HEK293T (cell line): ENCODE data around the gene SYN1.

ENCODE experiments used
- CTCF ChIA-PET: fragments of 350-600 bp; formaldehyde crosslinking; extraction: SDS; loops from one replicate; lab custom pipeline; 2021; ENCODE audit warnings: antibody characterized with exemption, inconsistent platforms; lab: Yijun Ruan, JAX
- POLR2A ChIA-PET: fragments of 350-600 bp; formaldehyde crosslinking; extraction: SDS; loops from one replicate; lab custom pipeline; 2020; ENCODE audit warnings: antibody characterized with exemption, inconsistent platforms; lab: Yijun Ruan, JAX
- DNase-seq: peaks from one replicate; pipeline ENCODE4 v3.0.0; 2012; ENCODE audit warnings: mixed read lengths; ENCODE audit errors: extremely low spot score
- ARNT ChIP-seq: fragments of 450-650 bp; IDR thresholded peaks from 2 replicates; pipeline ENCODE4 v1.6.1; 2017; ENCODE audit warnings: mild to moderate bottlenecking
- BHLHE40 ChIP-seq: fragments of 450-650 bp; IDR thresholded peaks from 2 replicates; pipeline ENCODE4 v1.6.1; 2016; ENCODE audit warnings: mild to moderate bottlenecking, moderate library complexity, borderline replicate concordance
- CTBP1 ChIP-seq: fragments of 450-650 bp; IDR thresholded peaks from 2 replicates; pipeline ENCODE4 v1.6.1; 2016; ENCODE audit warnings: borderline replicate concordance
- ELF4 ChIP-seq: fragments of 450-650 bp; IDR thresholded peaks from 2 replicates; pipeline ENCODE4 v1.6.1; 2017; ENCODE audit warnings: antibody characterized with exemption
- FOXA1 ChIP-seq: fragments of 450-650 bp; IDR thresholded peaks from 2 replicates; pipeline ENCODE4 v1.6.1; 2016; ENCODE audit warnings: mild to moderate bottlenecking
- FOXK2 ChIP-seq: fragments of 450-650 bp; IDR thresholded peaks from 2 replicates; pipeline ENCODE4 v1.6.1; 2016; ENCODE audit warnings: mild to moderate bottlenecking
- FOXM1 ChIP-seq: fragments of 450-650 bp; IDR thresholded peaks from 2 replicates; pipeline ENCODE4 v1.6.1; 2017; ENCODE audit warnings: mild to moderate bottlenecking, borderline replicate concordance
- HDGF ChIP-seq: fragments of 450-650 bp; IDR thresholded peaks from 2 replicates; pipeline ENCODE4 v1.6.1; 2017; ENCODE audit warnings: antibody characterized with exemption, borderline replicate concordance
- L3MBTL2 ChIP-seq: fragments of 450-650 bp; conservative IDR thresholded peaks from 2 replicates; pipeline ENCODE4 v1.6.1; 2016; ENCODE audit warnings: mild to moderate bottlenecking
- LEF1 ChIP-seq: fragments of 450-650 bp; IDR thresholded peaks from 2 replicates; pipeline ENCODE4 v1.6.1; 2017; ENCODE audit warnings: mild to moderate bottlenecking, borderline replicate concordance
- NFRKB ChIP-seq: fragments of 450-650 bp; IDR thresholded peaks from 2 replicates; pipeline ENCODE4 v1.6.1; 2016; ENCODE audit warnings: mild to moderate bottlenecking, moderate library complexity
- PKNOX1 ChIP-seq: fragments of 450-650 bp; IDR thresholded peaks from 2 replicates; pipeline ENCODE4 v1.6.1; 2016
- SP1 ChIP-seq: fragments of 450-650 bp; IDR thresholded peaks from 2 replicates; pipeline ENCODE4 v1.6.1; 2017
- SUZ12 ChIP-seq: fragments of 450-650 bp; IDR thresholded peaks from 2 replicates; pipeline ENCODE4 v1.6.1; 2016; ENCODE audit warnings: mild to moderate bottlenecking
- TARDBP ChIP-seq: fragments of 450-650 bp; IDR thresholded peaks from 2 replicates; pipeline ENCODE4 v1.6.1; 2016
- ZNF384 ChIP-seq: fragments of 450-650 bp; IDR thresholded peaks from 2 replicates; pipeline ENCODE4 v1.6.1; 2016

SYN1 gene

DNA sequence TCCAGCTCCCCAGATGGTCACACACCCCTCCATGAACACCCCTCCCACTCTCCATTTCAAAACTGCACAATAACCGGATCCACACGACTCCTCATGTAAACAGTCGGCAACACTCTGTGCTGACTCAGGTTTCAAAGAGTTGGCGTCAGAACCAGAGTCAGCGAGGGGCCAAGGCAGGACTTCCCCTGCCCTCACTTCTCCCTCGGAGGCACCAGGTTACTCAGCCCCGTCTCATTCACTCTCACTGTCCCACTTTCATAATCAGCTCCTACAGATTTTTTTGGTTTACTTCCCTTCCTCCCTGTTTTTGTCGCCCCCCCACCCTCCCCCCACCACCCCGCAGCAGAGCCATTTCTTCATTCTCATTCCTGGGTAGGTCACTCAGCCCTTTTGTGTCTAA, 40.1 kb downstream of the SYN1 start:
- ChIA-PET POLR2A (interaction anchor here (0.9 kb wide), 1 partner anchor 23 kb away, joined by 5 read pairs; no protein-coding TSS in a partner anchor), CTCF (interaction anchor here (0.5 kb wide), 1 partner anchor 186 kb away, joined by 3 read pairs; no protein-coding TSS in a partner anchor)
- DNase-seq = no peak
- TF ChIP-seq BHLHE40 (no peak), ZNF384 (no peak), FOXK2 (no peak), SP1 (no peak), ELF4 (no peak)

DNA sequence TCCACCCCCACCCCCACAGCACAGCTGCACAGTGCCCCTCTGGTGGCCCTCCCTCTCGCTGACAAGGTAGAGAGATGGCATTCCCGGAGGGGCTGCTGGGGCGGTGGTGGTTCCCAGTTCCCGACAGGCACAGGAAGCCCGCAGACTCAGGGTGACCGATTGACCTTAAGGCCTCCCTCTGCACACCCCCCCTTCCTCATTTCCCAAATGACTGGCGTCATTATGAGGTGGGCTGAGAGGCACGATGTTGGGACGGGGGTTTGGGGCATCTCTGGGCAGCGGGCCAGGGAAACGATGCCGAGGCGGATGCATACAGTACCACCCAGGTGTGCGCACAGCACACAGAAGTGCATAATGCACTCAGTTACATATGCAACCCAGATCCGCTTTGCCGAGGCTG, 41.0 kb downstream of the SYN1 start:
- ChIA-PET CTCF (no interaction called here), POLR2A (no interaction called here)
- TF ChIP-seq PKNOX1 = no peak
- TF ChIP-seq ARNT = no peak
- TF ChIP-seq FOXA1 = no peak
- no peak for TF ChIP-seq L3MBTL2
- no peak for DNase-seq

DNA sequence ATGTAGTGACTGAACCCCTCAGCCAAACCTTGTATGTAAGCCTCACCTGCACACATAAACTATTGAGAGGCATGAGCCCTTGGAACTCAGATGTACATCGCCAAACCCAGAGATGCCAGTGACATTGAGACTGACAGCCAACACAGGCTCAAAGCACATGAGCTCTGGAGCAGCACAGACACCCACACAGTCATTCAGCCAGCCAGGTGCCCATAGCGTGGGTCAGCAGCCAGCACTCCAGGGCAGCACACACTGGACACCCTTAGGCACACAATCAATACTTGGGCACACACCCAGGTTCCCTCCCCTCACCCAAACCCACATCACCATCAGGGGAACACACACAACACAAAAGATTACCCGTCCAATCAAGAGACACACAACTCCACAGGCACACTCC, 41.8 kb downstream of the SYN1 start:
- ChIA-PET POLR2A (no interaction called here), CTCF (no interaction called here)
- no peak for DNase-seq
- TF ChIP-seq ARNT (no peak), FOXK2 (no peak), BHLHE40 (no peak), L3MBTL2 (no peak), CTBP1 (no peak), ELF4 (no peak), HDGF (no peak), SUZ12 (no peak), NFRKB (no peak), LEF1 (no peak), SP1 (no peak), FOXM1 (no peak), TARDBP (no peak), ZNF384 (no peak), FOXA1 (no peak), PKNOX1 (no peak)

- DNase-seq = peak; percentile 4
- TF ChIP-seq TARDBP (no peak), SP1 (no peak), L3MBTL2 (no peak), ARNT (no peak), FOXM1 (no peak), NFRKB (no peak), BHLHE40 (no peak), ELF4 (no peak)
- CTCF ChIA-PET = no interaction called here
- POLR2A ChIA-PET = no interaction called here
These were observed 42.2 kb downstream of the SYN1 start for GRCh38 chrX:47577424-47577823.

- ChIA-PET POLR2A (no interaction called here), CTCF (no interaction called here)
- no peak for TF ChIP-seq TARDBP
- TF ChIP-seq SUZ12 = no peak
- TF ChIP-seq ELF4 = no peak
- no peak for DNase-seq
These were observed 43.4 kb downstream of the SYN1 start for GRCh38 chrX:47576021-47576898.

GRCh38 chrX:47574547-47575301, 44.9 kb downstream of the SYN1 start:
- TF ChIP-seq SP1 = no peak
- no peak for TF ChIP-seq FOXM1
- no peak for TF ChIP-seq L3MBTL2
- no peak for TF ChIP-seq SUZ12
- no peak for TF ChIP-seq ELF4
- no peak for TF ChIP-seq CTBP1
- TF ChIP-seq PKNOX1 = no peak
- TF ChIP-seq BHLHE40 = no peak
- no peak for TF ChIP-seq ARNT
- TF ChIP-seq TARDBP = no peak
- ChIA-PET POLR2A (interaction anchor here (1.1 kb wide), 1 partner anchor 7 kb away, joined by 5 read pairs; the partner anchor contains the start of gene TIMP1), CTCF (no interaction called here)
- DNase-seq = no peak
